GM21515 (cell line): ENCODE results near the gene DDIAS.
"Not testable (repeated sequence)": the region's sequence is repeated elsewhere in the genome, so short reads cannot be mapped to it uniquely, and the experiment has no call there.

Experiments
- ATAC-seq: cut with Tn5 transposase; IDR thresholded peaks from one replicate; pipeline ENCODE4 v1.9.1; 2021; ENCODE audit not compliant: unreplicated experiment

The DDIAS gene, protein sequence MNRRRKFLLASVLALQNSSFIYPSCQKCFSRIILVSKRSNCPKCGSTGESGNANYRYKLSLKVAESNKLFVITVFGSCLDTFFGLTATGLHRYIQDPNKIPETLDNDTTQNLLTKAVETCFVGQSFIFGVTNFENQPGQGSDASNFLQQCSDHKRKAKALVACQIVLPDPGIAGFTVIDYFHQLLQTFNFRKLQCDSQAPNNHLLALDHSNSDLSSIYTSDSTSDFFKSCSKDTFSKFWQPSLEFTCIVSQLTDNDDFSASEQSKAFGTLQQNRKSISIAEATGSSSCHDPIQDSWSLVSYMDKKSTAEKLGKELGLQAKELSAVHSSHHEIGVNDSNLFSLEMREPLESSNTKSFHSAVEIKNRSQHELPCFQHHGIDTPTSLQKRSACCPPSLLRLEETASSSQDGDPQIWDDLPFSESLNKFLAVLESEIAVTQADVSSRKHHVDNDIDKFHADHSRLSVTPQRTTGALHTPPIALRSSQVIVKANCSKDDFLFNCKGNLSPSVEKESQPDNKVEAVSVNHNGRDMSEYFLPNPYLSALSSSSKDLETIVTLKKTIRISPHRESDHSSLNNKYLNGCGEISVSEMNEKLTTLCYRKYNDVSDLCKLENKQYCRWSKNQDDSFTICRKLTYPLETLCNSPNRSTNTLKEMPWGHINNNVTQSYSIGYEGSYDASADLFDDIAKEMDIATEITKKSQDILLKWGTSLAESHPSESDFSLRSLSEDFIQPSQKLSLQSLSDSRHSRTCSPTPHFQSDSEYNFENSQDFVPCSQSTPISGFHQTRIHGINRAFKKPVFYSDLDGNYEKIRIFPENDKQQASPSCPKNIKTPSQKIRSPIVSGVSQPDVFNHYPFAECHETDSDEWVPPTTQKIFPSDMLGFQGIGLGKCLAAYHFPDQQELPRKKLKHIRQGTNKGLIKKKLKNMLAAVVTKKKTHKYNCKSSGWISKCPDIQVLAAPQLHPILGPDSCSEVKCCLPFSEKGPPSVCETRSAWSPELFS

GRCh38 chr11:82901165-82901921 is at the start of gene DDIAS:
Gene DDIAS, plus strand, starts transcription at chr11:82901736. Its CDS starts 13,003 bp downstream, at chr11:82914739.
- peak; percentile 67 for ATAC-seq

- no peak for ATAC-seq
Observed at GRCh38 chr11:82854242-82854641, 47.3 kb upstream of the DDIAS start.

GRCh38 chr11:82854916-82855315 is 46.6 kb upstream of the DDIAS start:
- not testable (repeated sequence) for ATAC-seq

DNA sequence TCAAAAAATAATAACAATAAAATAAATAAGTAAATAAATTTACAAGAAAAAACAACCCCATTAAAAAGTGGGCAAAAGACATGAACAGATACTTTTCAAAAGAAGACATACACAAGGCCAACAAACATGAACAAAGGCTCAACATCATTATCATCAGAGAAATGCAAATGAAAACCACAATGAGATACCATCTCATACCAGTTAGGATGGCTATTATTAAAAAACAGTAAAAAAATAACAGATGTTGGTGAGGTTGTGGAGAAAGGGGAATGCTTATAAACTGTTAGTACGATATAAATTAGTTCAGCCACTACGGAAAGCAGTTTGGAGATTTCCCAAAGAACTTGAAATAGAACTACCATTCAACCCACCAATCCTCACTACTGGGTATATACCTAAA is 45.9 kb upstream of the DDIAS start:
- no peak for ATAC-seq

DNA sequence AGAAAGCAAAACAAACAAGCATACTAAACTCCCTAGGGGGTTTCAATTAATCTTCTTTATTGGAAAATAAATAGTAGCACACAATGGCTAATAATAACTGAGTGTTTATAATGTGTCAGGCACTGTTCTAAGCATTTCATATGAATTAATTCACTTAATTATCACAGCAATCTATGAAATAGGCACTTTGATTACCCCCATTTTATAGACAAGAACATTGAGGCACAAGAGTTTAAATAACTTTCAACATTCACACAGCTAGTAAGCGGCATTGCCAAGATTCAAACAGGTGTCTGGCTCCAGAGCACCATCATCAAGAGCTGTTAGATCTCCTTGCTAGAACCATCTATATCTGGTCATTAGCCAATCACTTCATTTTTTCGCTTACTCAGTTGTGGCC is 44.4 kb upstream of the DDIAS start:
- no peak for ATAC-seq

DNA sequence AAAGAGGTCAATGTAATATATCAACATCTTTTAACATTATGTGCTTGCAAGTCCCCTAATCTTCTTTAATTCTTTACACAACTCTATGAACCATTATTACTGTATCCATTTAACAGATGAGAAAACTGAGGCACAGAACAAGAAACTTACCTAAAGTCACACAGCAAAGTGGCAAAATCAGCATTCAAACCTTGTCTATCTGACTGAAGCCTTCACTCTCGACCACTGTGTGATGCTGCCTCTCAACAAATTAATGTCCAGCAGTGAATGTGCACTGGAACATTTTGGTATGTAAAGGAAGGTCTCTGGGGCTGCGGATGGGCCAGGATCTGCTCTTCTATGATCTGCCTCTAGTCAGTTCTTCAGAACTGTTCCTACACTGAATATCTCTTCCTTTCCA is 43.4 kb upstream of the DDIAS start:
- ATAC-seq, result no peak

DNA sequence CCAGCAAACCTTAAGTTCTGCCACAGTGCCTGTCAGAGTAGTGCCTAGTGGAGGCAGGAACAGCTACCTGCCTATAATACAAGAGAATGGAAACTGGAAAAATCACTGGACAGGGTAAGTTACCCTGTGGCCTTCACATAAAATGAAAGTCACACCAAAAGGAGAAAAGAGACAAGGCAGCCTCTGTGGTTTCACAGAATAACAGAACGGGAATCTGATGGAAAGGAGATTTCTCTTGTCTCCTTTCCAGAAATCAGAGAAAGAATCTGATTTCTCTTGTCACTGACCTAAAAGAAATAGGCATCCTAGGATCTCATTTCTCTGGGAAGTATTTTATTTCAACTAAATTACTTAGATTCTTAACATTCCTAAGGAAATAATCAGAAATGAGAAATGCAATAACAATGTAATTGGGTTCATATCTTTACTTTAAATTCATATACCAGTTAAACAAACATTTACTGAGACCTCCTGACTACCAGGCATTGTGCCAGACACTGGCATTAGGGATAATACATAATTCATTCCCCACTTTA is 42.9 kb upstream of the DDIAS start:
- ATAC-seq, result no peak

GRCh38 chr11:82859750-82860149 is 41.8 kb upstream of the DDIAS start:
- no peak for ATAC-seq

DNA sequence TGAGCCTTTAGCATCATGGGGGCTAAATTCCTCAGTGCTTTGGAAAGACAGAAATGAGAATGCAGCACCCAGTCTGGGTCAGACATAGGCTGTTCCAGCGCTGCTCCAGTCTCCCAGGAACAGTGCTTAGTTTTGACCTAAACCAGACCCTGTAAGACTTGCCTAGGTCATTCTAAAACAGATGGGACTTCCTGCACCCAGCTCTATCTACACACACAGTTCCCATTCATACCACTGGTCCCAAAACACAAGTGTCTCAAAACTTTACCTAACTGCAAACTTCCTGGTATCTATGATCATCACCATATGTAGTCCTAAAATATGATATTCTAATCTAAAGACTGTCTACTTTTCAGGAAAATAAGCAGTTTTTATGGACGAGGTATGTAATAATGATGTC is 39.2 kb upstream of the DDIAS start:
- no peak for ATAC-seq

DNA sequence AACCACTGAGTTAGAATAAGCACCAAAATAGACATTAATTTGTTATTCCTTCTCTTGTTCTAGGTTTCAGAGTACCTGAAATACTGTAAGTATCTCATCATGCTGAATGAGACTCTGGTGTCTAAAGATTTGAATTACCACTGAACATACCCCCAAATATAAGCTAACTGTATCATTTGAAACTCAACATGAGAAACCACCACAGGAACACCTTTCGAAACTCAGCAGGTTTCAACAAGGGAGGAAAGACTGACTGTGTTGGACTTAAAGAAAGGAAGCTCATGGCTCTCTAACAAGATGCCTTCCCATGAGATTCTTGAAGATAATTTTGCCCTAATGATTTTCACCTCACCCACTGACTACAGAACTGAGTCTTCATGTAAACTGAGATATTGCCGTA is 38.3 kb upstream of the DDIAS start:
- no peak for ATAC-seq

DNA sequence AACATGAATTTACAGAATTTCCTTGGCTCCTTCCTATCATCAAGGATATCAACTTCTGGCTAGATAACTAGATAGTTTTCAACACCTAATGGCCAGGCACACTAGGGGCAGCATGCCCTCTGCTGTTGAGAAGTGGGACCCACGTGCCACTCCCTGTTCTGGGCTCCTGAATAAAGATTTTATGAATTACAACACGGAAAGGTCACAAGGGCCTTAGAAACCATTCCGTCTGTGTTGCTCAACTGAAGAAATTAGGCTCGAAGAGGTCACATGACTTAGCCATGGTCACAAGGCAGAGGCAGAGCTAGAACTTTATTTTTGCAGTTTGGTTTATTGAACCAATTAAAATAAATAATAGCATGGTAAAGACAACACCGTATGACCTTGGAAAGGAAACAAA is 37.3 kb upstream of the DDIAS start:
- ATAC-seq, result no peak

GRCh38 chr11:82865841-82866240 is 35.7 kb upstream of the DDIAS start:
- ATAC-seq, result no peak

- ATAC-seq, result peak; percentile 49
Observed at GRCh38 chr11:82867495-82868082, 33.9 kb upstream of the DDIAS start.

GRCh38 chr11:82869657-82870056 is 31.9 kb upstream of the DDIAS start:
- ATAC-seq, result no peak

DNA sequence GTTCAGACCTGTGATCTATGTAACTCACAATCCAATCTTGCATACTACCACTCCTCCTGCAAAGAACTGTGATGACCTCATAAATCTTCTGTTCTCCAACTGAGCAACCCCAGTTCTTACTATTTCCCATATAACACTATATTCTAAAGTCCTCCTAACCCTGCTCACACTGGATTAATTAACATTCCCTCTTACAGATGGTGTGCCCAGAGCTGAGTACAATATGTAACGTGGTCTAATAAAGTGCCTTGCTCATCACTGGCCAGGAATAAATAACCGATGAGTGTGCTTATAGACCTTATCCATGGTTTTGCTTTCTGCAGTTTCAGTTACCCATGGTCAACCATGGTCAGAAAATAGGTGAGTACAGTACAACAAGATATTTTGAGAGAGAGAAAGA is 29.9 kb upstream of the DDIAS start:
- ATAC-seq, result no peak

DNA sequence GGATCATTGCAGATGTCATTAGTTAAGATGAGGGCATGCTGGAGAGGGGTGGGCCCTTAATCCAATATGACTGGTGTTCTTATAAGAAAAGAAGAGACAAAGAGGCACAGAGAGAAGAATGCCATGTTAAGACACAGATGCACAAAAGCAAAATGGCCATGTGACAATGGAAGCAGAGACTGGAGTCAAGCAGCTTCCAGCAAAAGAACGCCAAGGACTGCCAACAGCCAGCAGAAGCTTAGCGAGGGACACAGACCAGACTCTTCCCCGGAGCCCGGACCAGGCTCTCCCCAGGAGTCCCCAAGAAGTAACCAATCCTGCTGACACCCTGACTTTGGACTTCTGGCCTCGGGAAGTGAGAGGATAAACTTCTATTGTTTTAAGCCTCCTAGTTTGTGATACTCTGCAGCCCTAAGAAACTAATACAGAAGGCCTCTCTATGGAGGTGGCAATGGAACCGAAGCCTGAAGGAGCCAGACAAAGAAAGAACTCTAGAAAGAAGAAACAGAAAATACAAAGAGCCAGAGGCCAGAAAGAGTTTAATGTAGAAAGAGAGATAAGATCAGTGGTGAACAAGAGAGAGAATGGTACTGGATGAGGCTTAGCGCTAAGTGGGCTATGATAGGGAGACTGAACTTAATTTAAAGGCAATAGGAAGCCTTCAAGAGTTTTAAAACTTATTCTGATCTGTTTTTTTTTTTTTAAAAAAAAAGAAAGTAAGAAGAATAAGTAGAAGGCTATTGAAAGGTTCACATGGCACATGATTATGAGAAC is 29.0 kb upstream of the DDIAS start:
- no peak for ATAC-seq

DNA sequence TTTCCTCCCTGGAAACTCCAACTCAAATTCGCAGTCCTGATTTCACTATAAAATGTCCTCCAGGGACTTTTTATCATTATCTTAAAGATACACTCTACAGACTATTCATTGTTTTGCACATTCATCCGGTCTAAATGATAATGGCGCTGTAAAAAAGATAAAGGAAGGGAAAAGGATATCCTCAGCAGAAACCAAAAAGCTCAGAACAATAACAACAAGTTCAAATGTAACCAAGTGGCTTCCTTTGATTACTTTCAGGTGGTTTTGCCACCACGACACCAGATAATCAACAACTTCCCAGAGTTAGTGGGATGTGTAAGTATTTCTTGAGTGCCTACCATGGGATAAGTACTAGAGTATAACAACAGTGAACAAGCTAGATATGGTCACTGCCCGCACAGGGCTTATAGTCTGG is 27.6 kb upstream of the DDIAS start:
- ATAC-seq, result no peak

DNA sequence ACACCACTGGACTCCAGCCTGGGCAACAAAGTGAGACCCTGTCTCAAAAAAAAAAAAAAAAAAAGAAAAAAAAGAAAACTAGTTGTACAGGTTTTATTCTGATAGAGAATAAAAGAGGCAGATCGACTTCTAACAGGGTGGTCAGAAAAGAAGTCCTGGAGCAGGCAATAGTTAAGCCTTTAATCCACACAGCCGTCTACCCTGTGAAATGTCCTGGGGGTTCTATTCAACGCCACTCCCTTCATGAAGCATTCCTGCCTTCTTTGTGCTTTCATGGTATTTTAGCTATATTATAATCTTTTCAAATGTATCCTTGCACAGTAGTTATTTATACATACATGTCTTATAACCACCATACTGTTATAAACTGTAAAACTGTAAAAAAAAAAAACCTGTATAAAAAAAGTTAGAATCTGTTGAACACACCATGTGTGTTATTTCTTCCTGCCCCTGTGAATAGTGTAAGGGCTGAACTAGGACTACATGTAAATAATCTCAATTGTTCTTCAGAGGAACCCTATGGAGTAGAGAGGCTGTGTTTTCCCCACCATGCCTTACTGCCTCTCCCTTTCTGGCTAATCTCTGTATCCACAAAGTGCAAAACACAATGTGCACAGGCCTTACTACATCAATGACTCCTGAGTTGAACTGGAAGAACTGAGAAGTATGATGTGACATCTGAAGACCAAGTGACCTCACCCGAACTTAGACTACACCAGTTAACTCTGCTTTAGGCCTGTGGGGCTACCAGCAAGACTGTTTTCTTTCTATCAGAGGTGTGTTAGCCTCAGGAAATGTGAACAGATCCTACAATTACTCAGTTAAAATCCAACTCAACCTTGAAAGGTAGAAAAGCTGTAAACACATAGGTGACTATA is 26.7 kb upstream of the DDIAS start:
- ATAC-seq, result no peak

GRCh38 chr11:82883853-82884252 is 17.7 kb upstream of the DDIAS start:
- no peak for ATAC-seq
